GM13977 (cell line): ENCODE measurements around the gene SYTL1.

ENCODE experiments used
- DNase-seq: peaks from one replicate; pipeline ENCODE4 v3.0.0; 2012; ENCODE audit warnings: low spot score
- in situ Hi-C: fragments of 300-500 bp; cut with MboI; formaldehyde crosslinking; loops from one replicate; pipeline ENCODE4 v1.12.0; 2022; ENCODE audit warnings: low sequenced_read_pairs, low pct_unique_long_range_greater_than_20kb, mixed read lengths, inconsistent platforms; ENCODE audit not compliant: unreplicated experiment
- TF ChIP-seq, protein P1 (sequence below): IDR thresholded peaks from 2 replicates; pipeline ENCODE4 v1.5.1; 2012; ENCODE audit warnings: mild to moderate bottlenecking, control low read depth; ENCODE audit not compliant: insufficient read depth; ENCODE audit errors: extremely low read depth, missing control alignments

SYTL1 gene

DNA sequence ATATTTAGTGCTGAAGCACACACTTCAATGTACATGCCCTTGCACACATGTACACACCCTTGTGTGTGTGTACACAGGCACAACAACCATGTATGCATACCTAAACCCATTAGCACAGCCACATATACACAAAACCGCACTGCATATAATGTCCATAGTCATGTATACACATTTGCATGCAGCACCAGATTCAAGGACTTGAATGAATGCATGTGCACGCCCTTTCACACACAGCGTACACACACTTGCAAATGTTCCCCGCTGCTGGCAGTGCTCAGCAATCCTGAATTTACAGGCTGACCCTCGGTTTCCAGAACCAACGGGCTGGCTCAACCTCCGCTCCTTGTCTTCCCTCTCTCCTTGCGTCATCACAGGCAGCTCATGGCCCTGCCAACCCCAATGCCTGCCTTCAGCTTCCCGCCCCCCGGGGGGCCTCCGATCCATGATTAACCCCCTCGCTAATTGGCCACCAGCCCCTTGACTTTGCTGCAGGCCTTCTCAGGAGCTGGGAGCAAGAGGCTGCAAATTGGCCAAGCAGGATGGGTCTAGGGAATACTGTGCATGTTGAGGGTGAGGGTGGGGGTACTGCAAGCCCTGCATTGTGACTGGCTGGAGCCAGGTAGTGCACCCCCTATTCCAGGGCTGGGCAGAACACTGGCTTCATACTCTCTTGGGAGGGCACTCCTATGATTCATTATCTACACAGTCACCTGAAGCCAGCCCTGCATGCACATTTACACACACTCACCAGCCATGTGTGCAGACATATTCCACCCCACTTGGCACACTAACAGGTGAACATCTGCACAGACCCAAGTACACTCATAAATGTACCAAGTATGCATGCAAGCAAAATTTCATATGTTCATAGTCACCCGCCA lies 58.5 kb downstream of the SYTL1 start:
- TF ChIP-seq, protein P1, sequence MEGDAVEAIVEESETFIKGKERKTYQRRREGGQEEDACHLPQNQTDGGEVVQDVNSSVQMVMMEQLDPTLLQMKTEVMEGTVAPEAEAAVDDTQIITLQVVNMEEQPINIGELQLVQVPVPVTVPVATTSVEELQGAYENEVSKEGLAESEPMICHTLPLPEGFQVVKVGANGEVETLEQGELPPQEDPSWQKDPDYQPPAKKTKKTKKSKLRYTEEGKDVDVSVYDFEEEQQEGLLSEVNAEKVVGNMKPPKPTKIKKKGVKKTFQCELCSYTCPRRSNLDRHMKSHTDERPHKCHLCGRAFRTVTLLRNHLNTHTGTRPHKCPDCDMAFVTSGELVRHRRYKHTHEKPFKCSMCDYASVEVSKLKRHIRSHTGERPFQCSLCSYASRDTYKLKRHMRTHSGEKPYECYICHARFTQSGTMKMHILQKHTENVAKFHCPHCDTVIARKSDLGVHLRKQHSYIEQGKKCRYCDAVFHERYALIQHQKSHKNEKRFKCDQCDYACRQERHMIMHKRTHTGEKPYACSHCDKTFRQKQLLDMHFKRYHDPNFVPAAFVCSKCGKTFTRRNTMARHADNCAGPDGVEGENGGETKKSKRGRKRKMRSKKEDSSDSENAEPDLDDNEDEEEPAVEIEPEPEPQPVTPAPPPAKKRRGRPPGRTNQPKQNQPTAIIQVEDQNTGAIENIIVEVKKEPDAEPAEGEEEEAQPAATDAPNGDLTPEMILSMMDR: no peak
- no peak for DNase-seq
- in situ Hi-C loops: no loop called here

DNA sequence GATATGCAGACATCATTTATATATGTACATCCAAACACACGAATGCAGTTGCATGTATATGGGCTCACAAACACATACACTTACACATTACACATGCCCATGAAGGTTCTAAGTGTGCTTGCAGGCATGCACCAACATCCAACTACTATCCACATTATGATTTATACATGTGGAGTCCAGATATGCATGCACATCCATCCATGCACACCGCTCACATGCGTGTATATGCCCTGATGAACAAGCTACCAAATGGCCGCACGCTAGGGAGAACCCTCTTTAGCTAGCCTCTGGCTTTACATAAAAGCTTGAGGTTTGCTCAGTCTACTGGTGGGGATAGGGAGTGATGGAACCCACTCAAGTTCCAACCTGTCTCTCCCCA lies 59.1 kb downstream of the SYTL1 start:
- no peak for DNase-seq
- in situ Hi-C loops: no loop called here
- TF ChIP-seq, protein P1: no peak

DNA sequence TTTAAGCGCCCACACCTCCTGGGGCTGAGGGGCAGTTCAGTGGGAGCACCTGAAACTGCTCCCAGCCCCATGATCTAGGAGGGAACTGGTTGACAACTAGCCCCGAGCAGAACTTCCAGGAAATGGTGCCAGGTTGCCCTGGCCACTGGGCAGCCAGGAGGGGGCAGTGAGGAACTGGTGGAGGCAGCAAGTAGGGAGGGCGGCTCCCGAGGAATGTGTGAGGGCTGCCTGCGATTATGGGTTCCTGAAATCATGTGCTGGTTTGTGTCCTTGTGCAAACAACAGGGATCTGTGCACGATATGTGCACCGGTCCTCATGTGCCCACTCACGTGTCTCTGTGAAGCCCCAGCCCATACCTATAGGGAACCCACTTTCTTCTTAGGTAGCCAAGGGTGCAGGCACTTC lies 60.5 kb downstream of the SYTL1 start:
- in situ Hi-C loops: no loop called here

DNA sequence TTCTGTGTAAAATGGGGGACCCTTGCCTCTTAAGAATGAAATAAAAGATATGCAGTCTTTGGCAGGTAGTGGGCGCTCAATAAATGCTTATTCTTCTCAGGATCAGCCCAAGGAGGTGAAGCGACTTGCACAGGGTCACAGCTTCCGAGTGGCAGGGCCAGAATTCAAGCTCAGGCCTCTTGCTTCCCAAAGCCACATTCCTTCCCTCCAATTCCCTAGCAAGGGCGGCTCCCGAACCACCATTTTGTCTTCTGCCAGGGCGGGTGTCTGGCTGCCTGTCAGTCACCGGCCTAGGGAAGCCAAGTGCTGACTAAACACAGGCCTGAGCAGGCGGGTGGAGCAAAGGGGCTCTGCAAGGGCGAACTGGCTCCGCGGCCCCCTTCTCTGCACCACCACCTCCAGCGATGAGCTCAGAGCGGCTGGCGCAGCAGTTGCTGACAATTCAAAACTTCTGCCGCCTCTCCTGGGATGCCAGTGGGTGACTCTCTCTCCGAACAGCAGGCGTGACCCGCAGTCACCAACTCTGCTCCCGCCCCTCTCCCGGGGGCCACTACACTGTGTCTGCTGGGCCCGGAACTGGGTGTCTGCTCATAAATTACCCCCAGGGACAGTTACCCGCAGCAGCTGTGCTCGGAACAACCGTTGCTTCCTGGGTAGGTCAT lies 61.4 kb downstream of the SYTL1 start:
- in situ Hi-C loops: no loop called here
- TF ChIP-seq, protein P1: peak; percentile 65
- DNase-seq: peak; percentile 74

More for the DNA sequence above, 60.5 kb downstream of the SYTL1 start:
- DNase-seq: no peak
- TF ChIP-seq, protein P1: peak; percentile 47
